Measurements from ENCODE around the gene SORBS1. TPM values are rescaled to one million over a fixed set of nuclear protein-coding genes. Genes with fewer than 3 reads are reported as not detected.
A peak's percentile ranks its signal among the peaks of the same experiment; 100 is the strongest.
"Not testable (repeated sequence)": the region's sequence is repeated elsewhere in the genome, so short reads cannot be mapped to it uniquely, and the experiment has no call there.

Gene SORBS1
- total RNA-seq, 2 donors from 2014 or later, result 1.4 to 1.6 TPM

DNA sequence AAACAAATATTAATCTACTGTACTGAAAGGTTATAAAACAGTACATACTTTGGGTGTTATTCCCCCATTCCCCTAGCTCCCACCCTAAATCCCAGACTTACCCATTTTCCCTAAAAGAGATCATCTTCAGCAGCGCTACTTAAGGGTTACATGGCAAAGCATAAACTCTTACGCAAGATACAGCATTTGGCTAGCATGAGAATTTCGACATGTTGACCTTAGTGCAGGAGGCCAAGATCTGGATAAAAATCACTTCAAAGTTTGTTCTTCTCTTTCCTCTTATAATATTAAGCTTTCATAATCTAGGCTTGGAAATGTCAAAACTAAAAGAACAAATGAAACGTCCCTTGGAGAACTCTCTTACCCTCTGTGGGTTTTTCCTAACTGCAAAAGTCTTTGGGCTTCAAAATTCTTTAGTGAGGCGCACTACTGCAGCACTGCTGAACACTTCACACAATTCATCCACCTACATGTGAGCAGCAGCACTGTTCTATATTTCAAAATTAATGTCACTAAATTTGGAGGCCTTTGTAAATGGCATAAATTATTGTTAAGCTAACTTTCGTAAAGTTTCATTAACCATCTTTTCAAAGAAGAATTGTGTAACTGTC, 210.8 kb downstream of the SORBS1 start:
- Mint-ChIP-seq H3K9me3 (no peaks in the 10 kb centered on the region), H3K27ac (no peak overlapping the region), H3K4me1 (ENCODE audit: low read depth in 2 of 2) (no peaks in the 10 kb centered on the region), H3K36me3 (no peaks in the 10 kb centered on the region), H3K27me3 (peaks cover 0 to 4% of the 10 kb centered on the region in 2 donors), H3K4me3 (no peak overlapping the region)
- ATAC-seq (no peak), DNase-seq (ENCODE audit: low spot score) (no peak)

DNA sequence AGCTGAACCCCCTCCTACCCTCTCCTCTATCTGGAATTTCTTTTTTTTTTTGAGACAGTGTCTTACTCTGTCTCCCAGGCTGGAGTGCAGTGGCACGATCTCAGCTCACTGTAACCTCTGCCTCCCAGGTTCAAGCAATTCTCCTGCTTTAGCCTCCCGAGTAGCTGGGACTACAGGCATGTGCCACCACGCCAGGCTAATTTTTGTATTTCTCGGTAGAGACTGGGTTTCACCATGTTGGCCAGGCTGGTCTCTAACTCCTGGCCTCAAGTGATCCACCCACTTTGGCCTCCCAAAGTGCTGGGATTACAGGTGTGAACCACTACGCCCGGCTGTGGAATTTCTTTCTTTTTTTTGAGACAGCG, 213.8 kb downstream of the SORBS1 start:
- H3K4me1 Mint-ChIP-seq (ENCODE audit: low read depth in 2 of 2); DNase-seq (ENCODE audit: low spot score); H3K36me3 Mint-ChIP-seq; ATAC-seq; H3K27ac Mint-ChIP-seq; H3K27me3 Mint-ChIP-seq; H3K9me3 Mint-ChIP-seq; H3K4me3 Mint-ChIP-seq: not testable (repeated sequence)

DNA sequence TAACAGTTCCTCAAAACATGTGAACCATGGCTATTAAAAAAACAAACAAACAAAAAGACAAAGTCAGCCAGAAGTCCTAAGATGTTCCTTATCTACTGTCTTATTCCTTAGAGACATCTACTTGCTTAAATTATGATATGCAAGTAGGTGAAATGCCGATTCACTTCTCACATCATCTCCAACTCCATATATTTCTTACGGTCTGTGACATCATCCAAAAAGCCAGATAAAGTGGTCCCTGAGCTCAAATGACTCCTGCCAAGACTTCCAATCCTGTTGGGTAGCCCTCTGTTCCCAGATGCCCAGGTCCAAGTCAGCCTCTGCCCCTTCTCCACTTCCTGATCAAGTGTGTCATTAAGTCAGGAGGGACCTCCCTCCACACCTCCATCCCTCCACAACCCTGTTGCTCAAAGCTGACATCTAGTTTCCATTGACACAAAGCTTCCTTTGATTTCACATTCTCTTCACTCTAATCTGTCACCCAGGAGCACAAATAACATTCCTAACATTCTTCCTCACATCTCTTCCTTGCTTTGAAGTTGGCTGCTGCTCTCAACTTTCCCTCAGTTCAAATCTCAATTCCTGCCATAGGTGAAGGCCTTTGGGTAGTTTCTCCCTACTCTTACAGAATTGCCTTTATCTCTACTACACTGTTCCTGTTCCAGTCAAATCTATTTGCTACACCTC, 214.3 kb downstream of the SORBS1 start:
- no peaks in the 10 kb centered on the region for H3K4me1 Mint-ChIP-seq (ENCODE audit: low read depth in 2 of 2)
- no peaks in the 10 kb centered on the region for H3K9me3 Mint-ChIP-seq
- no peak overlapping the region for H3K4me3 Mint-ChIP-seq
- peaks cover 0 to 4% of the 10 kb centered on the region in 2 donors for H3K27me3 Mint-ChIP-seq
- ATAC-seq, result no peak
- no peaks in the 10 kb centered on the region for H3K36me3 Mint-ChIP-seq
- no peak overlapping the region for H3K27ac Mint-ChIP-seq
- no peak for DNase-seq (ENCODE audit: low spot score)

DNA sequence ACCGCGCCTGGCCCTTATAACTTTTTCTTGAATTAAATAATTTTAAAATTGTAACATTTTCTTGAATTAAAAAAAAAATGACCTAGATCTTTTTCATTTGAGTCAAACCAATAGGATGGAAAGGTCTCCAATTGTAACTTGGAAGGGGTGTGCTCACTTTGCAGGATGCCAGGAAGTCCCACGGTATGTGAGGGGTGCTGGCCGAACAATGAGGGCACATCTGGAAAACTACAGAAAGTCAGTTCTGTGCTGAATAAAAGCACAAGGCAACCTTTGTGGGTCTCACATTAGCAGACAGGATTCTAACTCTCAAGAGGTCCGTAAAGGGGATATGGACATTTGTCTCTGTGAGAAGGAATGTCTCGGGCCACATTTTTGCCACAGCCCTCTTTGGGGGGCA, 217.6 kb downstream of the SORBS1 start:
- ATAC-seq, result no peak

DNA sequence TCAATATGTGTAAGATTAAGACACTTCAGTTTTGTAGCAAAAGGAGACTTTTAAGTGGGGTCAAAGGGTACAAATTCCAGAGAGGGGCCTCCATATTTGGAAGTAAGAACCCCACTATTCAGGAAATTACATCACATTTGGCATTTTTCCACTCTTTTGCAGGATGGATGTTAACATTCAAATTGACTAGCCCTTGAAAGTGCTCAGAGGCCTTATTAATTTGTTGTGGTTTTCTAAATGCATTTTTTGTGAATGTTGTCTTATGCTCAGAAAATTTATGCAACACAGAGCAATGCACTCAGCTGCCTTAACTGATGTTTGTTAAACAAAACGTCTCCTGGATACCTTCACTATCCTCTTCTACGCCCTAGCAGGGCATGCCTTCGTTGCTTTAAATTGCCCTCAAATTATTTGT, 219.4 kb downstream of the SORBS1 start:
- no peaks in the 10 kb centered on the region for H3K9me3 Mint-ChIP-seq
- H3K27ac Mint-ChIP-seq, result no peak overlapping the region
- H3K4me3 Mint-ChIP-seq, result no peak overlapping the region
- DNase-seq (ENCODE audit: low spot score) (no peak), ATAC-seq (no peak)
- no peaks in the 10 kb centered on the region for H3K27me3 Mint-ChIP-seq
- no peaks in the 10 kb centered on the region for H3K36me3 Mint-ChIP-seq
- H3K4me1 Mint-ChIP-seq (ENCODE audit: low read depth in 2 of 2), result no peaks in the 10 kb centered on the region

More for the DNA sequence above, 217.6 kb downstream of the SORBS1 start:
- Mint-ChIP-seq H3K4me3 (no peak overlapping the region), H3K27ac (no peak overlapping the region), H3K36me3 (no peaks in the 10 kb centered on the region), H3K27me3 (peaks cover 0 to 4% of the 10 kb centered on the region in 2 donors), H3K4me1 (ENCODE audit: low read depth in 2 of 2) (no peaks in the 10 kb centered on the region), H3K9me3 (no peaks in the 10 kb centered on the region)
- no peak for DNase-seq (ENCODE audit: low spot score)

DNA sequence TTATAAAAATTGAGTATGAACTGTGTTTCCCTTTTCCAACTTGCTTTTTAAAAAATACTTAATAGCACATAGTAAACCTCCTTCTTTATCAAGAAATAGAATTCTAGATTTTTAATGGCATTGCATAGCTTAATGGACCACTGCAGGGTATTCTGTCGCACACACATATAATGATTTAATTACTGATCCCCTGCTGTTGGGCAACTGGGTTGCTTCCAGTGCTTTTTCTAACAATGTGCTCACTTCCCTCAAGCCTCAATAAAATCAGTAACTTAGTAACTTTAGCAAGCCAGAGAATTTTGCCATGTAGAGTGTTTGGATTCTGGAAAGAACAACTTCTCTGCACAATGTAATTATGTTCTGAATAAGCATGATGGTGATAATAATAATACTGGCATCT, 221.3 kb downstream of the SORBS1 start:
- no peaks in the 10 kb centered on the region for H3K9me3 Mint-ChIP-seq
- no peaks in the 10 kb centered on the region for H3K4me1 Mint-ChIP-seq (ENCODE audit: low read depth in 2 of 2)
- no peak for ATAC-seq
- H3K4me3 Mint-ChIP-seq, result no peak overlapping the region
- H3K36me3 Mint-ChIP-seq, result no peaks in the 10 kb centered on the region
- no peaks in the 10 kb centered on the region for H3K27me3 Mint-ChIP-seq
- no peak overlapping the region for H3K27ac Mint-ChIP-seq
- DNase-seq (ENCODE audit: low spot score), result no peak

DNA sequence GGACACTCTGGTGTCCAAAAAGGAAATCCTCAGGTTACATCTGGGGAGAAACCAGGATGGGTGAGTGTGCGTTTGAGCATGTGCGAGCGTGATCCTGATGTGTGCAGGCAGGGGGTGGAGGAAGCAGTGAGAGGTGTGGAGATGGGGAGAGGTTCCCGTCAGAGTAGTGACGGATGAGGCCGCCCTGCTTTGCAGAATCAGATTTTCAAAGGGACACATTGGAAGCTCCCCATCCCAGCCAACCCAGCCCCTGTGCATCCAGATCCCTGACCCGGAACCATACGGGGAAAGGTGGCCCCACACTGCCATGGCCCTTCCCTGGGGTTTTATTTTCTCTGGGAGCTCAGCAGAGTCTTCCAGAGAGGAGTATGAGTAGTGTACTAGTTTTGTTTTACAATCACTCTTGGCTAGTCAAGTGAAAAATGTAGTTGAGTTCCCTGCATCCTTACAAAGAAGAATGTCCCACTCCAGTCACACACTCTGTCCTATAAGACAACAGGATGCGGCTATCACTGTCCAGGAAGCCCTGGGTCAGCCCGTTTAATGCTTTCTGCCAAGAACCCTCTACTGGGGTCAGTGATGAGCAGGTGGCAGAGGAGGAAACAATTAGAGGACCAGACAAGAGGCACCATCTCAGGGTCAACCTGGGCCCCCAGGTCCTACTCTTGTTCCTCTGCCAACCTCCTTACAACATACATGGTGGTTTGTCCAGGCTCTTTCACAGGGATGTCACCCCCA, 223.6 kb downstream of the SORBS1 start:
- H3K4me3 Mint-ChIP-seq, result no peak overlapping the region
- ATAC-seq (no peak), DNase-seq (ENCODE audit: low spot score) (no peak)
- H3K4me1 Mint-ChIP-seq (ENCODE audit: low read depth in 2 of 2), result no peaks in the 10 kb centered on the region
- no peaks in the 10 kb centered on the region for H3K36me3 Mint-ChIP-seq
- no peak overlapping the region for H3K27ac Mint-ChIP-seq
- no peaks in the 10 kb centered on the region for H3K9me3 Mint-ChIP-seq
- no peaks in the 10 kb centered on the region for H3K27me3 Mint-ChIP-seq

DNA sequence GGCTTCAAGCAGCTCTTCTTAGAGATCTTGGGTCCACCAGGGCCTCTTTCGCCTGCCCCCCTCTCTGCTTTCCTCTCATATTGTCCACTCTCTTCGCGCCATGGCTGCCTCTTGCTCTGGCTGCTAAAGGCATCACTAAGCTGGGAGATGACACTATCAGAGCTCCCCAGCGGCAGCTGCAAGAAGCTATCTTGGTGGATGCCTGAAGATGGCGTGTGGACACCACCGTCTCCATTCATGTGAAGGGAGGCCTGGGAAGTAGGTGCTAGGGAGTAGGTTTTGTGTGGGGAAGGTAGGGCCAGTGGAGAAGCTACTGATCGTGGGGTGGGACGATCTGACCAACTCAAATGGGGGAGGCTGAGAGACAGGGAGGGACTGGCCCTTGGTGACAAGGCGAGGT, 224.5 kb downstream of the SORBS1 start:
- Mint-ChIP-seq H3K27ac (no peak overlapping the region), H3K9me3 (no peaks in the 10 kb centered on the region), H3K36me3 (no peaks in the 10 kb centered on the region), H3K4me1 (ENCODE audit: low read depth in 2 of 2) (no peaks in the 10 kb centered on the region), H3K27me3 (no peaks in the 10 kb centered on the region), H3K4me3 (no peak overlapping the region)
- no peak for ATAC-seq
- DNase-seq (ENCODE audit: low spot score), result no peak

DNA sequence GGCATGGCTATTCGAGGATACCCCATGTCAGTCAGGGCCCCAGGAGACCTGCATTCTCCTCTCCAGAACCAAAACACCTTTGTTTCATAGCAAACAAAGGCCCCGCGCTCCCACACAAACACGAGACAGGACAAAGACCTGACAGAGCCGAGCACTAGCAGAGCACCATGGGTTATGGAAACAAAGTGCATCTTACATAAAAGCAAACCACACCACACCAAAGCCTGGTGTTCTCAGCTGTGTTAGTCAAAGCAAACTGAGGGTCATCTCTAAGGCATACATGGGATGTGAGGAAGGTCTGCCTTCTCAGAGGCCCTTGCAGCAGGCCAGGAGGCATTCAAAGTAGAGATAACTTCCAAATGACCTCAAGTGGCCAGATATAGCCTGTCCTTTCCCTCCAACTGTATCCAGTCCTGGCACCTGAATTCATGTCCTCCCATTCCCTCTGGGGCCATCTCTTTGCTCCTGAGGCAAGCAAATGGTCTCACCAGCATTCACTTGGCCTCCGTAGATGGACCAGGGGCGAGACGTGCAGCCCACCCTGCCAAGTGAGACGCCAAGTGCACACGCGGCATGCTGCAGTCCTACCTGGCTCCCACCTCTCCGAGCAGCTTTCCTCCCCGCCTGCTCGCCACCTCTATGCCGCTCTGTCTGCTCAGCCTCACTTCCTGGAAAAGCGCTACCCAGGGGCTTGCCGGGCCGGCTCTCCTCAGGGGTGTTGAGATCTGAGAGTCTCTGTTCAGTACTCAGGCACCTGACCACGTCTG, 225.1 kb downstream of the SORBS1 start:
- no peaks in the 10 kb centered on the region for H3K36me3 Mint-ChIP-seq
- ATAC-seq, result peak; percentile 35 to 41
- no peak overlapping the region for H3K27ac Mint-ChIP-seq
- no peak overlapping the region for H3K4me3 Mint-ChIP-seq
- DNase-seq (ENCODE audit: low spot score), result no peak
- no peaks in the 10 kb centered on the region for H3K9me3 Mint-ChIP-seq
- no peaks in the 10 kb centered on the region for H3K27me3 Mint-ChIP-seq
- no peaks in the 10 kb centered on the region for H3K4me1 Mint-ChIP-seq (ENCODE audit: low read depth in 2 of 2)

DNA sequence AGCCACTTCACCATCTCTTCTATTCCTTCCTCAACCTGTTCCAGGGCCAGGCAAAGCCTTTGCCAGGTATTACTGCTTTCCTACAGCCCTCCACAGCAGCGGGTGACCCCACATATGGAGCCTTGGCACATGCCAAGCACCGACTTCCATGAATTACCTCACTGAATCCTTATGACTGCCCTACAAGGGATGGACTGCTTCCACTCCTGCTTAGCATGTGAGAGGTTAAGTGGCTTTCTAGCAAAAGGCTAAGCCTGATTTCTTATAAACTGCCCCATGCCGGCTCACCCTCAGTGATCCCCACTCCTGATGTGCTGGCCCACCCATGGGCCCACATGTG, 226.4 kb downstream of the SORBS1 start:
- Mint-ChIP-seq H3K36me3 (no peaks in the 10 kb centered on the region), H3K27ac (no peak overlapping the region), H3K9me3 (no peaks in the 10 kb centered on the region), H3K4me3 (no peak overlapping the region), H3K27me3 (peaks cover 0 to under 1% of the 10 kb centered on the region in 2 donors), H3K4me1 (ENCODE audit: low read depth in 2 of 2) (no peaks in the 10 kb centered on the region)
- no peak for ATAC-seq
- no peak for DNase-seq (ENCODE audit: low spot score)

DNA sequence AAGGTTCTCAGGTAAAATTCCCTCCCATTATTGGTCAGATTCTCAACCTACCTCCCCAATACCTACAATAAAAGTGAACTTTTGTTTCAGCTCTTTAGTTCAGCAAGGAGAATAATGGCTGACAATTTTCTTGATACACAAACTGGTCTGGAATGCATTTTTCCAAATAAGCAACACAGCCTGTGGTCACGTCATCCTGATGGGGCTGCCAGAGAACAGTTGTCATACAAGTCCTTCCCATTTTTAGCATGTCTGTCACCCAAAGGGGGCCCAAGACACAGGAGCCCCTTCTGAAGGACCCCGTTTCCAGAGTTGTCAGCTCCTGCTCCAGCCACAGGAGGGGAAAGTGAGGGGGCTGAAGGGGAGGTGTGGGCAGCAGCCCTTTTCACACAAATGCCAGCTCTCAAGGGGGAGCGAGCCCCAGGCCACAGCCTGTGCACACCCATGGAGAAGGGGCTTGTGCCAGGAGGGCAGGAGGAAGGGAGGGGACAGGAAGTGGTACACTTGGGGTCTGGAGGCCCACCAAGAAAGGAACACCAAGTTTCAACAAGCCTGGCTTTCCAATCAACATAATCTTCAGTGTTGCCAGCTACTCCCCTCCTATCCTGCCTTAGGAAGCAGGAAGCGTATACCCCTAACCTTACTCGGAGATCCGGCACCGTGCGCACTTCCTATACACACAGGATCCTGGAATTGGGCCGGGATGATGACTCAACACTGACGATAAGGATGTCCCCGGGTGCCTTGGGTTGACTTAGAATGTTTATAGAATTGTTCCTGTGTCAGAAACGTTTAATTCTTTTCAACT, 227.0 kb downstream of the SORBS1 start:
- H3K4me3 Mint-ChIP-seq, result no peak overlapping the region
- no peaks in the 10 kb centered on the region for H3K9me3 Mint-ChIP-seq
- peaks cover 0 to 3% of the 10 kb centered on the region in 2 donors for H3K27me3 Mint-ChIP-seq
- H3K27ac Mint-ChIP-seq, result no peak overlapping the region
- H3K4me1 Mint-ChIP-seq (ENCODE audit: low read depth in 2 of 2), result no peaks in the 10 kb centered on the region
- no peak for ATAC-seq
- no peaks in the 10 kb centered on the region for H3K36me3 Mint-ChIP-seq
- no peak for DNase-seq (ENCODE audit: low spot score)

DNA sequence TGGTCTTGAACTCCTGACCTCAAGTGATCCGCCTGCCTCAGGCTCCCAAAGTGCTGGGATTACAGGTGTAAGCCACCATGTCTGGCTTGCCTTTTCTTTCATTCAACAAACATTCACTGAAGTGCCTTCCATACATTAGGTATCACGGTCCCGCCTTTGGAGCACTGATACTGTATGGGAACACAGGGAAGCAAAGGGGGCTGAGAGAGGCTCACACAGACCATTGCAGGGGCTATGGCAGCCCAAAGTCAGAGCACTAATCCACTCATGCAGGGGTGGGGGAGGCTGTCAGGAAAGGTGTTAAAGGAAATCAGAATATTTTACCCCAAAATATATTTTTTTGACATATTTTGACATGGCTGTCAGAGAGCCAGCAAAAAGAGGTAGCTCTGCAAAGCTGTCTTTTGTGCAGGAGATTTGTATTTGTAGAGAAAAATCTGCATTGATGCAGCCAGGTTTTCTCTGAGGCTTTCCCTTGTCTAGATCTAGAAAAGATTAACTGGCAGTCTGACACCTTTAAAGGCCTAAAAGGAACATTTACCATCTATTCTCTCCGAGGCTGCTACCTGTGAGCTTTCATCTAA, 228.4 kb downstream of the SORBS1 start:
- Mint-ChIP-seq H3K36me3 (no peaks in the 10 kb centered on the region), H3K9me3 (no peaks in the 10 kb centered on the region), H3K27me3 (peaks cover 0 to 3% of the 10 kb centered on the region in 2 donors), H3K4me3 (no peak overlapping the region), H3K27ac (no peak overlapping the region), H3K4me1 (ENCODE audit: low read depth in 2 of 2) (no peaks in the 10 kb centered on the region)
- ATAC-seq (no peak), DNase-seq (ENCODE audit: low spot score) (no peak)

DNA sequence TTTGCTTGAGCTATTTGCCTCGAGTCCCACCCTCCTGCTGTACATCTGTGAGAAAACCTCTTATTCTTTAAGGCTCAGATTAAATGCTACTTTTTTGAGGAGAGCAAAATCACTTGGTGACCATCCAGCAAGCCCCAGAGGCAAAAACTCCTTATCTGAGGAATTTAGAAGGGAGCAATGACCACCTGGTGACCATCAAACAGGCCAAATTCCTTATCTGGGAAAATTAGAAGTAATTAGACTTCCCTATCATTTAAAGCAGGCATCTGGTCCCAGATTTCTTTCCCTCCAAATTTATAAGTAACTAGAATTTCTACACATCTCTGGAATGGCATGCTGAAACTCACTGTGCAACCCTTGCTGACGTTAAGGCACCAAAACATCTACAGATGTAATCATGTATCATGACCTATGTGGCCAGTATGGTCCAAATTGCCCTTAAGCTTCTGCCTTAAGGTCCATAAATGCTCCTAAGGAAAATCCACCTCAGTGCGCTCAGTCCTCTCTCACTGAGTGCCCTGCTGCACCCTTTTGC, 229.5 kb downstream of the SORBS1 start:
- Mint-ChIP-seq H3K4me3 (no peak overlapping the region), H3K27ac (no peak overlapping the region), H3K36me3 (no peaks in the 10 kb centered on the region), H3K27me3 (peaks cover 0 to 3% of the 10 kb centered on the region in 2 donors), H3K4me1 (ENCODE audit: low read depth in 2 of 2) (no peaks in the 10 kb centered on the region), H3K9me3 (no peaks in the 10 kb centered on the region)
- no peak for DNase-seq (ENCODE audit: low spot score)
- ATAC-seq, result no peak
